HG02642 (cell line): ENCODE measurements around the gene TNS3.

Experiments used
- ATAC-seq: cut with Tn5 transposase; IDR thresholded peaks from one replicate; pipeline ENCODE4 v1.9.1; 2021; ENCODE audit warnings: mild to moderate bottlenecking; ENCODE audit not compliant: unreplicated experiment, poor library complexity

TNS3 gene

DNA sequence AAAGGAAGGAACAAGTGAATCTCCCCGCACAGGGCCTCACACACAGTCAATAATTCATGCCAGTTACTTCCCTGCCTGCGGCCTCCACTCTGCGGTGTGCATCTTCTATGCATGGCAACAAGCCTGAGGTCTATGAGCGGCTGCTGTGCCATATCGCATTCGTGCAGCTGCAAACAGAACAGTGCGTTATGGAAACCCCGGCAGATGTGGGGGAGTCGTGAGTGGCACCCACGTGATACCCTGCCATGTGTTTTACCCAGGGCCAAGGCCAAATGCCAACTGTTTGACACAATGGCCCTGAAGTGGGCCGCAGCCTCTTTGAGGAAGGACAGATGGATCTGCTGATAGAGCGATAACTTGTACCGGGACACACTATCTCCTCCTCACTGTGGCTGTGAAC lies 13.4 kb downstream of the TNS3 start:
- ATAC-seq: no peak

DNA sequence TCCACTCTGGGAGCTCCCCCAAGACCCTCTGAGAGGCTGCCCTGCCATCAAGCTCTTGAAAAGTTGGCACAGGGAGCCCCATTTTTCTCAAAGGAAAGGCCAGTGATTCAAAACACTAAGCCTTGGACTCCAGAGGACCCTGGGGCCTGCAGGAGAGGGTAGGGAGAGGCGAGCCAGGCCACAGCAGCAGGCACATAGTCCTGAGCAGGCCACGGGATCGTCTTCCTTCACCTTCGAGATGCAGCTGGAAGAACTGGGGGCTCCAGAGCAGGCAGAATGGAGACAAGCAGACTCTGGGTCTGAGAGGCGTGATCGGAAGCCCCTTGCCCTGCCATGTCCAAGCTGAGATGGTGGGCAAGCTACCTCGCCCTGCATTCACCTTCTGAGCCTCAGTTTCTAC lies 13.9 kb downstream of the TNS3 start:
- no peak for ATAC-seq

DNA sequence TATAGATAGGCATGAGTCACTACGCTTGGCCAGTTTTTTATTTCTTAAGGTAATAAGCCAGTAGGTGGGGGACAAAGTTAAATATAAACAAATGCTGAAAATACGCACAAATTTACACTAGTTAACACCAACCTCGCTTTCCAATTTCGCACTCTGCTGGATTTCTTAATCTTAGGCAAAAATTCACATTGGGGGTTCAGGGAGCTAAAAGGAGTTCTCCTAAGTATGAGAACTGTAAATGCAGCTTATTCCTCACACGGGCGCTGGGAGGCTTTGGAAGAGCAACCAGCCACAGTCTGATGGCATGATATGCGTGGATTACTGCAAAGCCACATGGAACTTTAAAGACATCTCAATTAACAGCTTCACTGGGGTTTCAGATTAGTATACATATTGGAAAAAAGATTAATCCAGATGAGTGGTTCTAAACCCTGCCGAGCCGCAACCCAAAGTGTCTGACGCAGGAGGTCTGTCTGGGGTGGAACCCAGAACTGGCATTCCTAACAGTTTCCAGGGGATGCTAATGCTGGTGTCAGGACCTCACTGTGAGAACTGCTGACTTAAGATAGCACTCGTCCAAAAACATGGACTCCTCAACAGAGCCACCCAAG lies 16.2 kb downstream of the TNS3 start:
- no peak for ATAC-seq

DNA sequence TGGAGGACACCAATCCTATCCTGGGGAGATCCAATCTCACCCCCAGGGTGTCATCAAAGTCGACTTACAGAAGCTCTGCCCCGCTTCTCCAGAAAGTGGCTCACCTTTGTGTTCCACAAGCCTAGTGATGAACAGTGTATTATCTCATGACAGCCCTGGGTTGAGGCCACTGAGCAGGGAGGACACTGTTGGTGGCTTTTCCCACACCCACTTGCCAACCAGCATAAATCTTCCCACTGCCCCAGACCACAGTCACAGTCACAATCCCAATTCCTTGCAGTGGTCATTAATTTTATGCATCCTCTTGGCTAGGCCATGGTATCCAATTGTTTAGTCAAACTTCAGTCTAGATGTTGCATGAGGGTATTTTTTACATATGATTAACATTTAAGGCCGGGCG lies 18.4 kb downstream of the TNS3 start:
- ATAC-seq: no peak

DNA sequence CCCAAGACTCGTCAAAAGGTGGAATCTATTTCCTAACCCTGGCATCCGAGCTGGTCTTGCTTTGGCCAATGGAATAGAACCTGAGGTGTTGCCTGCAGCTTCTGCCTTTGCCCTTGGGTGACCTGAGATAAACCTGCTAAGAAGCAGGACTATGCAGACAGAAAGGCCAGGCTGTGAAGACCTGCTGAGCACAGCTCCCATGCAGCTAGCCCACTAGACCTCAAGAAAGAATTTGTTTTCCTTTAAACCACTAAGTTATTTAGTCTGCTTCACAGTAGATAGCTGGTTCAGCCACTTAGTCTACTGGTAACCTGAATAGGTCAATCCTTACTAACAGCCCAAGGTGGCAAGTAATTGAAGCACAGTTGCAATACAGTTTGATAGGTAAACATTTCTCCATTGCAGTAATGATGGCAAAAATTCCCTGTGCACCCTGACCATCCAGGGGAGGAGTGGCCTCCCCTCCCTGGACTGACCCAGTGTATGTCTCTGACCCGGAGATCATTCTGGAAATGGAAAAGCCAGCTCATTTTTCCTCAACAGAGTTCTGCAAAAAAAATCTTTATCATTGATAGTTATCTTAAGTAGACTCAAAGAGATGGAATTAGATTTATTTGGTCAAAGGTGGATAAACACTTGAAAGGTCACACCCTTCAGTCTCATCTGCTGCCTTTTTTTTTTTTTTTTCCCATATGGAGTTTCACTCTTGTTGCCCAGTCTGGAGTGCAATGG lies 20.0 kb downstream of the TNS3 start:
- no peak for ATAC-seq

DNA sequence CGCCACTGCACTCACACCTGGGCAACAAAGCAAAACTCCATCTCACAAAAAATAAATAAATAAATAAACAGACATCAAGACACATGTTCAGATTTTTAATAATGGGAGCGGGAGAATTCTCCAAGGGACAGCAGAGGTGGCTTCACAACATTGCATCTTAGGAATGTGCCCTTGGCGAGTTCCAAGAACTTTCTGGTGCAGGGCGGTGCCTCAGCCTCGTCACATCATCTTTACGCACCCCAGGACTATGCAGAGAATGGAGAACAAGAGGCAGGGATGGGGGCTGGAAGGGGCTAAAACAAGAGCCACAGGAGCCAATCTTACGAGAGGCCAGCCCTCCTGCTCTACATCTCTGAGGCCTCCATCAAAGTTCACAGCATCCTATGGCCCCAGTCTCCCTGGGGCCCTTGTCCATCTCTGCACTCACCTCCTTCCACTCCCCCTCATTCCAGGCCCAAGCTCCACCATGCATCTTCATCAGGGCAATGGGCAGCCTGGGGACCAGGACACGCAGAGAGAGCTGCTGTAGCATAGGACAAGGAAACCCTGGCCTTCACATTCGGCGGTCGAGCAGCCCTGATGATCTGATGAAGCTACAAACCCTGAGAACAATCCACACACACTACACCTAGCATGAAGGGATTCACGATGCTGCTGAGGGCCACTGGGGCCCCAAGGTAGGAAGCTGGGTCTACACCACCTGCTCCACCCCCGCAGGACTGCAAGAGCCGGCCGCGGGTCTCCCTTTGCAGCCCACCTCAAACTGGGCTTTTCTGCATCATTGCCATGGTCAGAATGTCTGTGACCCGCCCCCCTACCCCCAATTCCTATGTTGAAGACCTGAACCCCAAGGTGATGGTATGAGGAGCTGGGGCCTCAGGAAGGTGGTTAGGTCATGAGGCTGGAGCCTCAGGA lies 22.3 kb downstream of the TNS3 start:
- no peak for ATAC-seq

DNA sequence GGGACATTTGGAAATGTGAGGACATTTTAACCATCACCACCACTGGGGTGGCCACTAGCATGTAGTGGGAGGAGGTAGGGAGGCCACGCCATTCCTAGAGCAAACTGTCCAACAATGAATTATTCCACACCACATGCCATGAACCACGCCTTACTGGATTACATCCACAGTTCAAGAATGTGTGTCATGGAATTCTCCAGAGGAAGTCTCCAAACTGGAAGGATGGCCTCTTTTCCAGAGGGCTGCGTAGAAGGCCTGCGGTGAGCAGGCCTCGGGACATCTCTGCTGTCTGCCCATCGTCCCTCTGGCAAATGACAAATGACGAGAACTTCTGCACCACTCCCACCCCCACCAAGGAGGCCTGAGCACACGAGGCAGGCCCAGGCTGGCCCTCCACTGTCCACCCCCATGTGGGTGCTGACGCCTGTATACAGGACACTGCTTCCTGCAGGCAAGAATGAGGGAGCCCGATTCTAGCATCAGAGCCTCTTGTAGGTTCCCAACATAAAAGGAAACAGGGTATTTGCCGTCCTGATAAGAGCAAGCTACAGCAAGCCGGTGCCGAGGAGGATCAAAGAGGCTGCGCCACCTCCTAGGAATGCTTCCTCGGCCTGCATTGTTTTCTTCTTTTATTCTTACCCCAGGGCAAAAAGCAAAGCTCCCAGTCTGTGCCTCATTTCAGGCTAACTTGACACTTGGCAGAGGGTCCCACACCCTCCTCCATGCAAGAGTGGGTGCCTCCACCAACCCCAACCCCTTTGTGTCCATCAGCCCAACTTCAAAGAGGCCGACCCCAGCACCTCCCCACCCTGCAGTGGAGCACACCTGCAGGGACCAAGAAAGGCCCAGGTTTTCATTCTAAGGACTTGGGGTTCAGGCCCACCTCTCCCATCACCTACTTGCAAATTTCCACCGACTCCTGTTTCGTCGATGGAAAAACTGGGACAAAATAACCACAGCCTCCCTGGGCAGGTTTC lies 23.9 kb downstream of the TNS3 start:
- ATAC-seq: no peak

DNA sequence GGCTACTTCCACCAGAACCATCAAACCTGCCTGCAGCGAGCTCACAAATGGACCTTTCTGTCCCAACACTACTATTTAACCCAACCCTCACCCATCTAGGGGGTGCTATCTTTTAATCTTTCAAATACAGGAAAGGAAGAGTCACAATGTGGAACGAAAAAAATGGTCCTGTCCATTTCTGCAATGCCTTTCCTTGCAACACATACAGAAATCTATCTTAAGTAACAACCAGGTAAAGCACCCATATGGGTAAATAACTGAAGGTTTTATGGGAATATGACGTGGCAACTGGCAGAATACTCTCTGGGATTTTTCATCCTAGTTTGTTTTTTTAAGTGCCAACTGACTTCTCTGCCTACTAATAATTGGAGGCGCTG lies 24.6 kb downstream of the TNS3 start:
- no peak for ATAC-seq

DNA sequence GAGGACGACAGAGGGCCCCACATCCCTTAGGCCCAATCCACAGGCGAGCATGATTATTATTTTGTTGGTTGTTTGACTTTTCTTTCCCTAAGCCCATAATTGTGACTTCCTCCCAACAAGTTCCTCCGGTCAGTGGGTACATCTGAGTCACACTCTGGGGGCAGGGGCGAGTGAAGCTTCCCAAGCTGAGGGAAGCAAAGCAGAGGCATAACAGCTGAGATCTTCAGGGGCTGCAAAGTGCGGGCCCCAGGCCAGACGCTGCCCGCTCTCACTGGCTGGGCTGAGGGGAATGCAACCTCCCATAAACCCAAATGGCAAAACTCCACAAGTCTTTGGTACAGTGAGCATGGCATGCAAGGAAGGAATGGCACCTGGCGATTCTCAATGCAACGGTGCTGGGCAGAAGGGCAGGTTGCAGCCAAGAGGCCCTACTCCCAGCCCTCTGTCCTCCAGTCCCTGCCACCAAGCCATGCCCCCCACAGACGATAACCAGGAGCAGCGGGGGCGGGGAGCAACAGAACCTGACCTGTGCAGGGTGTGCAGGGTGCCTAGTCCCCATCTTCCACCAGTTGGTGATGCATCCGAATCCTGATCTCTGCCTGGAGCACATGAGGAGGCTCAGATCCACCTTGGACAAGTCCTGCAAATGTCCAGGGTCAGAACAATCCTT lies 25.3 kb downstream of the TNS3 start:
- ATAC-seq: no peak

DNA sequence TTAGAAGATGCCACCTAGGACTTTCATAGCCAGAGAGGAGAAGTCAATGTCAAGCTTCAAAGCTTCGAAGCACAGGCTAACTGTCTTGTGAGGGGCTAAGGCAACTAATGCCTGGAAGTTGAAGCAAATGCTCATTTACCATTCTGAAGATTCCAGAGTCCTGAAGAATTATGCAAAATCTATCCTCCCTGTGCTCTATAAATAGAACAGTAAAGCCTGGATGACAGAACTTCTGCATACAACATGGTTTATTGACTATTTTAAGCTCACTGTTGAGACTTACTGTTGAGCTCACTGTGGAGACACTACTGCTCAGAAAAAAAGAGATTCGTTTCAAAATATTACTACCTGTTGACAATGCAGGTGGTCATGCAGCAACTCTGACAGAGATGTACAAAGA lies 28.6 kb downstream of the TNS3 start:
- ATAC-seq: no peak

DNA sequence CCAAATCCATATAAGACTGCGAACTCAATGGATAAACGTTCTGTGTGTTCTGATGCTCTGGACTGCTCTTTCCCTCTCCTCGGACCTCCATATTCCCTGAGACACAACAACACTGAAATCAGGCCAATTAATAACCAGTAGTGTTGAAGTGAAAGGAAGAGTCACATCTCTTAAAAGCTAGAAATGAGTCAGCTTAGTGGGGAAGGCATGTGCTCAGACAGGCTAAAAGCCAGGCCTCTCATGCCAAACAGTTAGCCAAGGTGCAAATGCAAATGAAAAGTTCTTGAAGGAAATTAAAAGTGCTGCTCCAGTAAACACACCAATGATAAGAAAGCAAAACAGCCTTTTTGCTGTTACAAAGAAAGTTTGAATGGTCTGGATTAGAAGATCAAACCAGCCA lies 29.3 kb downstream of the TNS3 start:
- ATAC-seq: peak; percentile 96

DNA sequence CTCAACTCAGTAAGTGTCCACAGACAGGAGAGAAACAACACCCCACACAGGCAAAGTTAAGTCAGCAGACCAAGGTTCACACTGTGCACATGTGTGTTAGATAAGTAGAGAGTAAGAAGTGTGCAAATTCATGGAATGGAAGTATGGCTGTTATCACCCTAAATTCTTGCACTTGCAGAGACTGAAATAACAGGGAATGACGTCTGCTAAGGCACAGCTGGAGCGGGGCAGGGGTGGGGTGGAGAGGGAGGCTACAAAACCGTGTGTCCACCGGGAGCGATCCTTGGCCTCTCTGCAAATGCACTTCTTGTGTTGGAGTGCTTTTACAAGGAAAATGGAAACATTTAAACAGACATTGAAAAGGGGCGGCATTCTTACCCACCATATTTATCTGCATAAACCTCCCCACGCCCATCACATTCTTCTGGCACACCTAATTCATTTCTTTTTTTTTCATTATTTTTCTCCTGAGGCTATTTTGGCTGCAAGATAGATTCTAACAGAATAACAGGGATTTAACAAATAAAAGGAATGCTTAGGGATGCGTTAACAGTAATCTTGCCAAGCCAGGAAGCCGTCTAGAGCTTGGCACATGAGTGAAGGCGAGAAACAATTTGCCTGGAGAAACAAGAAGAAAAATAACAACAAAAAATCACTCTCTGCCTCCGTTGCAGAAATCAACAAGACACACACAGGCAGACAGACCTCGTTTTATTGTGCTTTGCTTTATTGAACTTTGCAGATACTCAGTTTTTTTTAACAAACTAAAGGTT lies 30.1 kb downstream of the TNS3 start:
- no peak for ATAC-seq

DNA sequence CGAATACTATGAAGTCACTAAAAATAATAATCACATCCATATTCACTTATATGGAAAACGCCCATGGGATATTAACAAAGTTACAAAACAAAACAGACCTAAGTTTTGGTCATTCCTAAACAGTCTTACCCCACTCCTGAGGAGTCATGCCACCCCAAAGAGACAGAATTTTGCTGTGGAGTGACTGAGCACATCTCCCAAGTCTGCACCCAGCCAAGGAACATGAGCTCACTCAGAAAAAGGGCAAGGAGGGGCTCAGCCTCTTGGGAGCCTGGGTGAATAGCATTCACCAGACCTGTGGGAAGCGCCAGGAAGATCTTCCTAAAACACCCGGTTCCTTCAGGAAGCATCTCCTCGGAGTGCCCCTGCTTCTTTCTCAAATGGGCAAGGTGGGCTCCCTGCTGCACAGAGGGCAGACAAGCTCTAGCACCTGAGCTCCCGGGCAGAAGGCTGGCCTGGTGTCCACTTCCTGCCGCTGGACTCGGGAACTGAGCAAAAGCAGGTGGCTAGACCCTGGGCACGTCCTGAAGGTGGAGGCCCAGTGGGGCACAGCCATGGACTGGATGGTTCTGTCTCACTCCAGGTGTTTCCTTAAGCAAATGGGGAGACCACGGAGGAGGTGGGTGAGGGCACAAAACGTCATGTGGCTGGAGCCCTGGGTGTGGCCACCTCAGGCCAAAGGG lies 31.0 kb downstream of the TNS3 start:
- no peak for ATAC-seq

DNA sequence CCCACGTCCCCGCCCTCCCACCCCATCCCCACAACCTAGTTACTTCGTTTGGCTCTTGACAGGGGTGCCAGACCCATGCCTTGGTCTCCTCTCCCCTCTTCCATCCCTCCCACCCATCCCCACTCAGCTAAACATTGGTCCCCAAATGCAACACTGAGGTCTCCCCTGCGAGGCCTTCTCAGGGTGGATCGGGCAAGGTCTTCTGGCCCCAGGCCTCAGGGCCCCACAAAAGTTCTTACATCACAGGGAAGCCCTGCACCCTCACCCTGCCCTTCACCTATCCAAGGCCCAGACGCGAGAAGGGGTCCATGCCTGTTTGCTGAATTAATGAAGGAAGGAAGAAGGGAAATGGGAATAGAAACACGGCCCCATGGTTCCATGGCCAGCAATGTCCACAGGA lies 32.0 kb downstream of the TNS3 start:
- ATAC-seq: no peak

DNA sequence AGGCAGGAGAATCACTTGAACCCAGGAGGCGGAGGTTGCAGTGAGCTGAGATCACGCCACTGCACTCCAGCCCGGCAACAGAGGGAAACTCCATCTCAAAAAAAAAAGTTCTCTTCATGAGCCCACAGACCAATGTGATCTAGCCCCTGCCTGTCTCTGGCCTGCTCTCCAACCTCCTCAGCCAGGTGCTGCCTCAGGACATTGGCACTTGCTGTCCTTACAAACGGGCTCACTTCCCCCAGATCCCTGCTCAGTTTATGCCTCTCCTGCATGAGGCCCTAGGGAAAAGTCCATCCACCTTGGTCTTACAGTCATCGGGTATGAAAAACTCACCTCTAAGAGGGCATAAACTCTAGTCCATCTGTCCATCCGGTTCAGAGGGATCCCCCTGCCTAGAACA lies 32.5 kb downstream of the TNS3 start:
- ATAC-seq: no peak

DNA sequence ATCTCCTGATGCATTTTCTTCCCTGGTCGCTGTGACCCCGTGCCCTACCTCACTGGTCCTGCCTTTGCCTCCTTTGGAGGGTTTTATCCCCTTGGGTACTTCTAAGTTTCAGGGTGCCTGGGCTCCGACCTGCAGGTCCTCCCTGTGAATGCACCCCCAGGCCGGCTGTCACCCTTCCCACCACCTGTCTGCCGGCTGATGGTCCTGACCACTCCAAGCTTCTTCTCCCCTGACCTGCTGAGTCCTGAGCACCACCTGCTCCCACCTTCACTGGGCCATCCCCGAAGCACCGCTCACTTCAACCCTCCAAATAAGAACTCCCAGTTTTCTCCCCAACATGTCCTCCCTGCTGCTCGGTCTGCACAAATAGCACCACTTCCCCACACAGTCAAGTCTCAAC lies 33.4 kb downstream of the TNS3 start:
- no peak for ATAC-seq

DNA sequence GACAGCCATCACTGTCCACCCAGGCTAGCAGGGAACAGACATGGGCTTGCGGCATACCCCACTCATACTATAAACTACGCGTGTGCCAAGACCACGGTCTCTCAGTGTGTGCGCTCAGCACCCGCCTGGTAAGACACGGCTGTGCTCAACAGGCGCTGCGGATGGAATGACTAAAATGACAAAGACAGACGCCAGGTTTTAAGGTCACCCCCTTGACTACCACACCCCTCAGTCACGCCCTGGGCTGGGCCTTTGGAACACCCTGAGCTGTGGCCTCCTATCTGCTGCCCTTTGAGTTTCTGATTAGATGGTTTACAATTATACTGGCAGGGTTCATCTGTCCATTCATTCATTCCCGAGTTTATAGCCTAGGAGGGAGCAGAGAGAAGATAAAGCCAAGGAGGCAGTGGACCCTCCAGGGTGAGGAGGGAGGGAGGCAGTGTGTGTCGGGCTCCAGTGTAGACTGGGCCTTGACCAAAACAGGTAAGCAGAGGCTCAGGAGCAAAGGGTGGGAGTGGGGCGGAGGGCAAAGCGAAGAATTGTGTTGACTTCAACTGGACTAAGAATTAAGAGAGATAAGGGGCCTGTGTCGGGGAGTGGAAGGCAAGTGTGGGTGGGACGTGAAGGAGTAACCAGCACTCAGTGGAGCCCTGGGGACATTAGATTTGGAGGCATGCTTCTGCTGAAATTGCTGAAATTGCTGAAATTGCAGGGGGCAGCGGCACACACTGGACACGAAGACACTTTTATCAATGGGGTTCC lies 35.0 kb downstream of the TNS3 start:
- ATAC-seq: no peak

DNA sequence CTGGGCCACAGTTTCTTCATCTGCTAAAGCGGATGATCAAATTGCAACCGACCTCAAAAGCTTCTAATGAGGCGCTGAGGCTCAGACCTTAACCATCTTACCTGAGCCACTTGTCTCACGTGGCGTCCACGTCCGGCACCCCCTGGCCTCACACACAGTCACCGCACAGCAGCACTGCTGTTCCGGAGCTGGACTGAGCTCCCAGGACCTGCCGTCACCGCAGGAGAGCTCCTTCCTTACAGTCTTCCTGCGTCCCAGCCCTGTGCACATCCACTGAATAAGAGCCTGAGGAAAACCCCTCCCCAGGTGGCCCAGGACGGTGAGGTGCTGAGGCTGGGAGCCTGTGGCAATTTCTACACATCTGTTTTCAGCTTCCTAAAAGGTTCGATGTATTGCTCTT lies 35.7 kb downstream of the TNS3 start:
- no peak for ATAC-seq
